ENCODE data around the gene CFAP70. TPM values are rescaled to one million over a fixed set of nuclear protein-coding genes. Genes with fewer than 3 reads are reported as not detected.

The CFAP70 gene
- total and polyA plus RNA-seq, 4 donors, result 0.25 to 2.8 (median 1.7) TPM

DNA sequence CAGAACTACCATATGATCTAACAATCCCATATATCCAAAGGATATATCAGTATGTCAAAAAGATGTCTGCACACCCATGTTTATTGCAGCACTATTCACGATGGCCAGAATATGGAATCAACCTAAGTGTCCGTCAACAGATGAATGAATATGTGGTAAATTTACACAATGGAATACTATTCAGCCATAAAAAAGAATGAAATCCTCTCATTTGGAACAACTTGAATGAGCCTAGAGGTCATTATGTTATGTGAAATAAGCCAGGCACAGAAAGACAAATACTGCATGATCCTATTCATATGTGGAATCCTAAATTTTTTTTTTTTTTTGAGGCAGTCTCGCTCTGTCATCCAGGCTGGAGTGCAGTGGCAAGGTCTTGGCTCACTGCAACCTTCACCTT, 6.3 kb upstream of the CFAP70 start:
- DNase-seq (no peak), ATAC-seq (ENCODE audit: low FRiP score) (no peak)
- Histone ChIP-seq H3K27ac (ENCODE audit: low read depth in 1 of 2, low read length in 2 of 2) (no peak overlapping the region), H3K4me1 (ENCODE audit: control insufficient read depth in 1 of 2, insufficient read depth in 2 of 2, low read length in 2 of 2) (no peaks in the 10 kb centered on the region), H3K9me3 (ENCODE audit: control insufficient read depth, low read length) (no peaks in the 10 kb centered on the region), H3K27me3 (ENCODE audit: control insufficient read depth in 1 of 2, insufficient read depth in 2 of 2, low read length in 1 of 2) (no peaks in the 10 kb centered on the region), H3K4me3 (ENCODE audit: low read length in 2 of 2) (no peak overlapping the region), H3K36me3 (ENCODE audit: control insufficient read depth in 1 of 2, insufficient read depth in 2 of 2, low read length in 1 of 2) (peaks cover 2 to 3% of the 10 kb centered on the region in 2 donors)
- intact Hi-C loops (cut with DNase I), result no loop called here
- WGBS, 2 donors, result 96 to 98% methylated on average over 3 of the region's 3 CpGs

GRCh38 chr10:73359492-73359891, 828 bp upstream of the CFAP70 start:
- no peaks in the 10 kb centered on the region for H3K27me3 ChIP-seq (ENCODE audit: control insufficient read depth in 1 of 2, insufficient read depth in 2 of 2, low read length in 1 of 2)
- WGBS, 2 donors, result 73 to 75% methylated on average over 8 of the region's 8 CpGs
- no peaks in the 10 kb centered on the region for H3K9me3 ChIP-seq (ENCODE audit: control insufficient read depth, low read length)
- no peaks in the 10 kb centered on the region for H3K36me3 ChIP-seq (ENCODE audit: control insufficient read depth in 1 of 2, insufficient read depth in 2 of 2, low read length in 1 of 2)
- no peaks in the 10 kb centered on the region for H3K4me1 ChIP-seq (ENCODE audit: control insufficient read depth in 1 of 2, insufficient read depth in 2 of 2, low read length in 2 of 2)
- DNase-seq (no peak), ATAC-seq (ENCODE audit: low FRiP score) (no peak)
- H3K27ac ChIP-seq (ENCODE audit: low read depth in 1 of 2, low read length in 2 of 2), result no peak overlapping the region
- intact Hi-C loops (cut with DNase I), result no loop called here
- no peak overlapping the region for H3K4me3 ChIP-seq (ENCODE audit: low read length in 2 of 2)

DNA sequence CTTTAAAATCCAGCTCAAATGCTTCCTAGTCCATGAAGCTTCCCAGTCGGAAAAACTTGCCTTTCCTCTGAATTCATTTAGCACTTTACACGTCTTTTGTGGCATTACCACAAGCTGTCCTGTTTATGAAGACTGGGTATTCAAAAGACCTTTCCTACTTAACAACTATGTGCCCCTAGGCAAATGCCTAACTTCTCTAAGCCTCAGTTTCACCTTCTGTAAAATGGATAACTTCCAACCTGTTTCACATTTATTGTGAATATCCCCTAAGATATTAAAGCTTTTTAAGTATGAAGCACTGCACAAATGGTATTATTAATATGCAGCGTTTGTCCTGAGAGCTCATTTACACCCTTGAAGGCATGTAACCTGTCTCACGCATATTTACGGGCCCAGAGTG, 843 bp downstream of the CFAP70 start:
- no peaks in the 10 kb centered on the region for H3K9me3 ChIP-seq (ENCODE audit: control insufficient read depth, low read length)
- peak overlapping the region; percentile 33 to 84 for H3K4me3 ChIP-seq (ENCODE audit: low read length in 2 of 2)
- intact Hi-C loops (cut with DNase I), result no loop called here
- ATAC-seq (ENCODE audit: low FRiP score) (no peak), DNase-seq (no peak)
- H3K27me3 ChIP-seq (ENCODE audit: control insufficient read depth in 1 of 2, insufficient read depth in 2 of 2, low read length in 1 of 2), result no peaks in the 10 kb centered on the region
- H3K36me3 ChIP-seq (ENCODE audit: control insufficient read depth in 1 of 2, insufficient read depth in 2 of 2, low read length in 1 of 2), result no peaks in the 10 kb centered on the region
- H3K4me1 ChIP-seq (ENCODE audit: control insufficient read depth in 1 of 2, insufficient read depth in 2 of 2, low read length in 2 of 2), result no peaks in the 10 kb centered on the region
- no peak overlapping the region for H3K27ac ChIP-seq (ENCODE audit: low read depth in 1 of 2, low read length in 2 of 2)
- WGBS, 2 donors, result 29 to 35% methylated on average over 5 of the region's 5 CpGs

DNA sequence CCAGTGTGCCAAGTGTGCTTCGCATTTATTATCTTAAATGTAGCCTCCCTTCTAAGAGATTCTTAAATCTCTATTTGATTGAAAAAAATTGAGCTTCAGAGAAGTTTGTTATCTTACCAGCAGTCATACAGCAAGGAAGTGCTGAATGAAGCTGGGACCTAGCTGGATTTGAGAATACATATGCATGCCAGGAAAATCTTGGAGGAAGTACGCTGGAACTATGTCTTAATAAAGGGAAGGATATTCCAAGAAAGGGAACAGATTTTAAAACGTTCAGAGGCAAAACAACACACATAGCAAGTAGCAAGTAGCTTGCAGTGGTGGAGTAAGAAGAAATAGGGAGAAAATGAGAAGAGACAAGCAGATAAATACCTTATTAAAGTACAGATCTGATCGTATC, 1.5 kb downstream of the CFAP70 start:
- intact Hi-C loops (cut with DNase I), result no loop called here
- Histone ChIP-seq H3K36me3 (ENCODE audit: control insufficient read depth in 1 of 2, insufficient read depth in 2 of 2, low read length in 1 of 2) (no peaks in the 10 kb centered on the region), H3K27ac (ENCODE audit: low read depth in 1 of 2, low read length in 2 of 2) (no peak overlapping the region), H3K27me3 (ENCODE audit: control insufficient read depth in 1 of 2, insufficient read depth in 2 of 2, low read length in 1 of 2) (no peaks in the 10 kb centered on the region), H3K4me3 (ENCODE audit: low read length in 2 of 2) (no peak overlapping the region), H3K9me3 (ENCODE audit: control insufficient read depth, low read length) (no peaks in the 10 kb centered on the region), H3K4me1 (ENCODE audit: control insufficient read depth in 1 of 2, insufficient read depth in 2 of 2, low read length in 2 of 2) (no peaks in the 10 kb centered on the region)
- ATAC-seq (ENCODE audit: low FRiP score) (no peak), DNase-seq (no peak)
- WGBS, 2 donors, result 28 to 32% methylated on average over 4 of the region's 4 CpGs

DNA sequence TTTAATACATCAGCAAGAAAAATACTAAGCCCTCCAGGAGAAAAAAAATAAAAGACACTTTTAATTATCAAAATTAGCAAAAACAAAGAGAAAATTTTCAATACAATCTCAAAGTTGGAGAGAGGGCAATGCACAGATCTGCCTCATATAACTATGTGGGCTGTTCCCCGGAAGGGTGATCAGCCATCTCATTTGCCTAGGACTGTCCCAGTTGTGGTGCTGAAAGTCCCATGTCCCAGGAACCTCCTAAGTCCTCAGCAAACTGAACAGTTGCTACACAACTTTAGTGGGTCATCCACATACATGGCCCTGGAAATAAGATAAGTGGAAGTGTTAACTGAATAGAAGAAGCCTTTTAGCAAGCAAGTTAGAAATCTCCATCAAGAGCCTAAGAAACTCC, 14.4 kb downstream of the CFAP70 start:
- 76 to 83% methylated on average over 1 of the region's 1 CpG for WGBS, 2 donors
- Histone ChIP-seq H3K9me3 (ENCODE audit: control insufficient read depth, low read length) (no peaks in the 10 kb centered on the region), H3K36me3 (ENCODE audit: control insufficient read depth in 1 of 2, insufficient read depth in 2 of 2, low read length in 1 of 2) (no peaks in the 10 kb centered on the region)

GRCh38 chr10:73340121-73340520, 18.5 kb downstream of the CFAP70 start:
- Histone ChIP-seq H3K27ac (ENCODE audit: low read depth in 1 of 2, low read length in 2 of 2) (no peak overlapping the region), H3K36me3 (ENCODE audit: control insufficient read depth in 1 of 2, insufficient read depth in 2 of 2, low read length in 1 of 2) (no peaks in the 10 kb centered on the region), H3K27me3 (ENCODE audit: control insufficient read depth in 1 of 2, insufficient read depth in 2 of 2, low read length in 1 of 2) (no peaks in the 10 kb centered on the region), H3K4me1 (ENCODE audit: control insufficient read depth in 1 of 2, insufficient read depth in 2 of 2, low read length in 2 of 2) (no peaks in the 10 kb centered on the region), H3K9me3 (ENCODE audit: control insufficient read depth, low read length) (no peaks in the 10 kb centered on the region), H3K4me3 (ENCODE audit: low read length in 2 of 2) (no peak overlapping the region)
- no peak for ATAC-seq (ENCODE audit: low FRiP score)
- no peak for DNase-seq
- 92 to 93% methylated on average over 3 of the region's 3 CpGs for WGBS, 2 donors
- intact Hi-C loops (cut with DNase I), result no loop called here

More for the DNA sequence above, 14.4 kb downstream of the CFAP70 start:
- Histone ChIP-seq H3K27me3 (ENCODE audit: control insufficient read depth in 1 of 2, insufficient read depth in 2 of 2, low read length in 1 of 2) (no peaks in the 10 kb centered on the region), H3K4me3 (ENCODE audit: low read length in 2 of 2) (no peak overlapping the region), H3K27ac (ENCODE audit: low read depth in 1 of 2, low read length in 2 of 2) (no peak overlapping the region), H3K4me1 (ENCODE audit: control insufficient read depth in 1 of 2, insufficient read depth in 2 of 2, low read length in 2 of 2) (no peaks in the 10 kb centered on the region)
- ATAC-seq (ENCODE audit: low FRiP score) (no peak), DNase-seq (no peak)
- intact Hi-C loops (cut with DNase I), result no loop called here

DNA sequence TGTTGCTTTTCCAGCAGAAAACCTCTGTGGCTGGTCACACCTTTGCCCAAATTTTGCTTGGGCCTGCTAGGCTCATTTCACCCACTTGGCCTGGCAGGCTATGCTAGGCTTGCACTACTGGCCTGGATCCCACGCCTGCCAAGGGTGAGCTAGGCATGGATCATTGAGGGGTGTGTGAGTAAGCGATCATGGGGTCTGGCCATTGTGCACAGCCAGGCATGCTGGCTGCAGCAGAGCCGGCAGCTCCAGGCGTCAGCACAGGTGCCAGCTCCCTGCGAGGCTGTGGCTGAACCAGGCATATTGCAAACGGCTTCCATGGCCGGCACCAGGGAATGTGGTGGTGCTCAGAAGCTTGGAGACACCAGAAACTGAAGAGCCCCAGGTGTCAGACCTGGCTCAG, 19.2 kb downstream of the CFAP70 start:
- H3K36me3 ChIP-seq (ENCODE audit: control insufficient read depth in 1 of 2, insufficient read depth in 2 of 2, low read length in 1 of 2), result no peaks in the 10 kb centered on the region
- H3K9me3 ChIP-seq (ENCODE audit: control insufficient read depth, low read length), result no peaks in the 10 kb centered on the region
- ATAC-seq (ENCODE audit: low FRiP score) (no peak), DNase-seq (no peak)
- no peak overlapping the region for H3K4me3 ChIP-seq (ENCODE audit: low read length in 2 of 2)
- 83 to 88% methylated on average over 7 of the region's 7 CpGs for WGBS, 2 donors
- intact Hi-C loops (cut with DNase I), result no loop called here
- no peak overlapping the region for H3K27ac ChIP-seq (ENCODE audit: low read depth in 1 of 2, low read length in 2 of 2)
- no peaks in the 10 kb centered on the region for H3K4me1 ChIP-seq (ENCODE audit: control insufficient read depth in 1 of 2, insufficient read depth in 2 of 2, low read length in 2 of 2)
- no peaks in the 10 kb centered on the region for H3K27me3 ChIP-seq (ENCODE audit: control insufficient read depth in 1 of 2, insufficient read depth in 2 of 2, low read length in 1 of 2)

GRCh38 chr10:73338801-73339368, 19.8 kb downstream of the CFAP70 start:
- H3K36me3 ChIP-seq (ENCODE audit: control insufficient read depth in 1 of 2, insufficient read depth in 2 of 2, low read length in 1 of 2), result no peaks in the 10 kb centered on the region
- no peaks in the 10 kb centered on the region for H3K27me3 ChIP-seq (ENCODE audit: control insufficient read depth in 1 of 2, insufficient read depth in 2 of 2, low read length in 1 of 2)
- H3K9me3 ChIP-seq (ENCODE audit: control insufficient read depth, low read length), result no peaks in the 10 kb centered on the region
- H3K4me1 ChIP-seq (ENCODE audit: control insufficient read depth in 1 of 2, insufficient read depth in 2 of 2, low read length in 2 of 2), result no peaks in the 10 kb centered on the region
- intact Hi-C loops (cut with DNase I), result no loop called here
- ATAC-seq (ENCODE audit: low FRiP score), result no peak
- H3K27ac ChIP-seq (ENCODE audit: low read depth in 1 of 2, low read length in 2 of 2), result no peak overlapping the region
- WGBS, 2 donors, result 86 to 92% methylated on average over 8 of the region's 8 CpGs
- no peak overlapping the region for H3K4me3 ChIP-seq (ENCODE audit: low read length in 2 of 2)
- no peak for DNase-seq

GRCh38 chr10:73333202-73333601, 25.5 kb downstream of the CFAP70 start:
- ATAC-seq (ENCODE audit: low FRiP score) (no peak), DNase-seq (no peak)
- Histone ChIP-seq H3K9me3 (ENCODE audit: control insufficient read depth, low read length) (no peaks in the 10 kb centered on the region), H3K36me3 (ENCODE audit: control insufficient read depth in 1 of 2, insufficient read depth in 2 of 2, low read length in 1 of 2) (no peaks in the 10 kb centered on the region), H3K27ac (ENCODE audit: low read depth in 1 of 2, low read length in 2 of 2) (no peak overlapping the region), H3K4me1 (ENCODE audit: control insufficient read depth in 1 of 2, insufficient read depth in 2 of 2, low read length in 2 of 2) (no peaks in the 10 kb centered on the region), H3K27me3 (ENCODE audit: control insufficient read depth in 1 of 2, insufficient read depth in 2 of 2, low read length in 1 of 2) (no peaks in the 10 kb centered on the region), H3K4me3 (ENCODE audit: low read length in 2 of 2) (no peak overlapping the region)
- intact Hi-C loops (cut with DNase I), result no loop called here
- 94 to 98% methylated on average over 1 of the region's 1 CpG for WGBS, 2 donors
